ENCODE measurements around the gene TMEM256. TPM values are rescaled to one million over a fixed set of nuclear protein-coding genes. Genes with fewer than 3 reads are reported as not detected.
A peak's percentile ranks its signal among the peaks of the same experiment; 100 is the strongest.

TMEM256 gene
- total RNA-seq, 1 experiment from 2014 or later = 151 TPM

DNA sequence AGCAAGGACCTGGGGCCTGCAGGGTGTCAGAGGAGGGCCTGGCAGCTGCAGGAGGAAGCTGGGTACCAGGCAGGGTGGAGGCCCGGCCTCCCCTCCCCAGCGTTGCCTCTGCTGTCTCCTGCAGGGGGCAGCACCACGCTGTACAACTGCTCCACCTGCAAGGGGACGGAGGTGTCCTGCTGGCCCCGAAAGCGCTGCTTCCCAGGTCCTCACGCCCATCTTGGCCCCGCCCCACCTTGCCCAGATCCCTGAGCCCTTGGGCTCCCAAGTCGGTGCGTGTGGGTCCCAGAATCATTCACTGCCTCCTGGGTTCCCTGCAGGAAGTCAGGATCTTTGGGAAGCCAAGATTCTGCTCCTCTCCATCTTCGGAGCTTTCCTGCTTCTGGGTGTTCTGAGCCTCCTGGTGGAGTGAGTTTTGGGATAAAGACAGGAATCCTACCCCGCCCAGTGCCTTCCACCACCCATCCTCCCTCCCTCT lies 47.8 kb downstream of the TMEM256 start:
- peaks cover 17 to 23% of the 10 kb centered on the region in 2 experiments for H3K4me1 Mint-ChIP-seq
- H2AFZ ChIP-seq (ENCODE audit: low read length) = no peak overlapping the region

More for the DNA sequence above, 47.8 kb downstream of the TMEM256 start:
- Histone ChIP-seq H3T11ph (ENCODE audit: low read length) (no peak overlapping the region), H3K14ac (ENCODE audit: insufficient read depth, low read length) (no peak overlapping the region), H2BK5ac (ENCODE audit: insufficient read length, low read length) (no peak overlapping the region), H3K79me1 (ENCODE audit: insufficient read depth, low read depth, low read length, poor library complexity, severe bottlenecking) (no peaks in the 10 kb centered on the region), H3K18ac (ENCODE audit: insufficient read length, low read depth, low read length) (no peak overlapping the region), H3K56ac (ENCODE audit: insufficient read length, low read depth, low read length) (no peak overlapping the region), H3K9ac (ENCODE audit: extremely low read depth, insufficient read length, low read length) (no peak overlapping the region), H2BK20ac (ENCODE audit: low read depth, low read length, poor library complexity, severe bottlenecking) (no peak overlapping the region), H3K4me1 (ENCODE audit: insufficient read depth, low read length) (no peaks in the 10 kb centered on the region), H3K23ac (ENCODE audit: insufficient read length, low read depth, low read length) (no peak overlapping the region), H4K5ac (ENCODE audit: insufficient read length, low read depth, low read length) (no peak overlapping the region), H3K27ac (ENCODE audit: insufficient read length, low read depth, low read length) (no peak overlapping the region), H4K8ac (replicated peaks; ENCODE audit: insufficient read length, low read depth, low read length) (no peak overlapping the region), H3K27me3 (ENCODE audit: insufficient read depth, low read length) (no peaks in the 10 kb centered on the region), H3K4ac (ENCODE audit: low read depth, low read length) (no peak overlapping the region), H3K23me2 (ENCODE audit: insufficient read length, low read depth, low read length, poor library complexity, severe bottlenecking) (peaks cover 1% of the 10 kb centered on the region), H3K9me3 (ENCODE audit: control insufficient read depth, low read depth, low read length) (no peaks in the 10 kb centered on the region), H4K20me1 (ENCODE audit: control insufficient read depth, insufficient read depth, insufficient read length) (no peaks in the 10 kb centered on the region), H3K79me2 (ENCODE audit: insufficient read depth, low read length) (no peaks in the 10 kb centered on the region; the same call in 1 of the 2 replicates), H3K4me2 (ENCODE audit: insufficient read depth, insufficient read length, low read length) (no peak overlapping the region), H2BK15ac (ENCODE audit: low read depth, low read length) (no peak overlapping the region), H4K91ac (ENCODE audit: insufficient read length, low read depth, low read length) (no peak overlapping the region), H2BK120ac (ENCODE audit: low read depth, low read length, poor library complexity, severe bottlenecking) (no peak overlapping the region), H2BK12ac (ENCODE audit: insufficient read length, low read depth, low read length) (no peak overlapping the region), H2AK5ac (ENCODE audit: insufficient read length, low read length) (no peak overlapping the region)
- no peaks in the 10 kb centered on the region for H3K36me3 Mint-ChIP-seq (ENCODE audit: insufficient read depth in 1 of 3, low read depth in 3 of 3)
- H3K27me3 Mint-ChIP-seq (ENCODE audit: low read depth) = peaks cover 12% of the 10 kb centered on the region
- TF ChIP-seq, protein P1, sequence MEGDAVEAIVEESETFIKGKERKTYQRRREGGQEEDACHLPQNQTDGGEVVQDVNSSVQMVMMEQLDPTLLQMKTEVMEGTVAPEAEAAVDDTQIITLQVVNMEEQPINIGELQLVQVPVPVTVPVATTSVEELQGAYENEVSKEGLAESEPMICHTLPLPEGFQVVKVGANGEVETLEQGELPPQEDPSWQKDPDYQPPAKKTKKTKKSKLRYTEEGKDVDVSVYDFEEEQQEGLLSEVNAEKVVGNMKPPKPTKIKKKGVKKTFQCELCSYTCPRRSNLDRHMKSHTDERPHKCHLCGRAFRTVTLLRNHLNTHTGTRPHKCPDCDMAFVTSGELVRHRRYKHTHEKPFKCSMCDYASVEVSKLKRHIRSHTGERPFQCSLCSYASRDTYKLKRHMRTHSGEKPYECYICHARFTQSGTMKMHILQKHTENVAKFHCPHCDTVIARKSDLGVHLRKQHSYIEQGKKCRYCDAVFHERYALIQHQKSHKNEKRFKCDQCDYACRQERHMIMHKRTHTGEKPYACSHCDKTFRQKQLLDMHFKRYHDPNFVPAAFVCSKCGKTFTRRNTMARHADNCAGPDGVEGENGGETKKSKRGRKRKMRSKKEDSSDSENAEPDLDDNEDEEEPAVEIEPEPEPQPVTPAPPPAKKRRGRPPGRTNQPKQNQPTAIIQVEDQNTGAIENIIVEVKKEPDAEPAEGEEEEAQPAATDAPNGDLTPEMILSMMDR (conservative IDR thresholded peaks at IDR 0.05) = peak; percentile 98
- peak; percentile 98 for DNase-seq
- H3K4me3 Mint-ChIP-seq = peak overlapping the region in 1 of 2 experiments; percentile 56; a peak in 1 of 5 replicates
- no CpG with 5 or more reads among the region's 12 CpGs for whole genome bisulfite sequencing (ENCODE audit: extremely low coverage, insufficient read length, low lambda C conversion rate)
- H3K9me3 Mint-ChIP-seq = no peaks in the 10 kb centered on the region
- H3K27ac Mint-ChIP-seq = no peak overlapping the region; a peak in 1 of 7 replicates

Measured in H9 (cell line).